GM21717 (cell line): ENCODE data around the gene ACACA.
"Not testable (repeated sequence)": the region's sequence is repeated elsewhere in the genome, so short reads cannot be mapped to it uniquely, and the experiment has no call there.

Experiments used
- ATAC-seq: cut with Tn5 transposase; IDR thresholded peaks from one replicate; pipeline ENCODE4 v1.9.1; 2021; ENCODE audit warnings: mild to moderate bottlenecking, moderate library complexity; ENCODE audit not compliant: unreplicated experiment

ACACA gene

GRCh38 chr17:37406635-37407461, at the start of gene ACACA, which contains the start of gene TADA2A:
Gene ACACA, minus strand, starts transcription at chr17:37406836. Its CDS starts 537 bp downstream, at chr17:37406299.
Gene TADA2A, plus strand, starts transcription at chr17:37406886. Its CDS starts 4,480 bp downstream, at chr17:37411366.
- peak; percentile 69 for ATAC-seq

- no peak for ATAC-seq
These were observed 43.5 kb upstream of the ACACA start for GRCh38 chr17:37450112-37450511.

GRCh38 chr17:37447641-37448040, 41.0 kb upstream of the ACACA start:
- ATAC-seq, result no peak

GRCh38 chr17:37446027-37446426, 39.4 kb upstream of the ACACA start:
- ATAC-seq, result no peak

- ATAC-seq, result not testable (repeated sequence)
These were observed 34.9 kb upstream of the ACACA start for GRCh38 chr17:37441369-37442014.

GRCh38 chr17:37440424-37440823, 33.8 kb upstream of the ACACA start:
- no peak for ATAC-seq

GRCh38 chr17:37438141-37438540, 31.5 kb upstream of the ACACA start:
- no peak for ATAC-seq

- no peak for ATAC-seq
These were observed 26.0 kb upstream of the ACACA start for GRCh38 chr17:37432671-37433070.

- ATAC-seq, result no peak
These were observed 23.5 kb upstream of the ACACA start for GRCh38 chr17:37430051-37430627.

GRCh38 chr17:37429453-37429852, 22.8 kb upstream of the ACACA start:
- no peak for ATAC-seq

- no peak for ATAC-seq
These were observed 22.4 kb upstream of the ACACA start for GRCh38 chr17:37429039-37429438.

- no peak for ATAC-seq
These were observed 18.6 kb upstream of the ACACA start for GRCh38 chr17:37425268-37425667.

GRCh38 chr17:37422971-37423625, 16.5 kb upstream of the ACACA start:
- no peak for ATAC-seq

GRCh38 chr17:37417852-37418251, 11.2 kb upstream of the ACACA start:
- no peak for ATAC-seq

GRCh38 chr17:37413875-37414519, 7.4 kb upstream of the ACACA start:
- no peak for ATAC-seq

GRCh38 chr17:37410357-37410756, 3.7 kb upstream of the ACACA start:
- ATAC-seq, result no peak

GRCh38 chr17:37408145-37408479, 1.5 kb upstream of the ACACA start:
- not testable (repeated sequence) for ATAC-seq

GRCh38 chr17:37405955-37406634, 541 bp downstream of the ACACA start:
- ATAC-seq, result peak; percentile 29

- not testable (repeated sequence) for ATAC-seq
These were observed 1.1 kb downstream of the ACACA start for GRCh38 chr17:37405522-37405921.

- ATAC-seq, result no peak
These were observed 6.1 kb downstream of the ACACA start for GRCh38 chr17:37400505-37400904.
